Ammon's horn (tissue), 1 donor: ENCODE measurements around the gene PXK.
"Not testable (repeated sequence)": the region's sequence is repeated elsewhere in the genome, so short reads cannot be mapped to it uniquely, and the experiment has no call there.

ENCODE experiments used
- DNase-seq: peaks from one replicate; pipeline ENCODE4 v3.0.0-alpha.2; 2016; ENCODE audit warnings: low spot score

The PXK gene

GRCh38 chr3:58332575-58333188, at the start of gene PXK:
TSS of gene PXK (plus strand) at chr3:58332892. CDS start at chr3:58332989, 97 bp downstream.
- DNase-seq = peak; percentile 88

DNA sequence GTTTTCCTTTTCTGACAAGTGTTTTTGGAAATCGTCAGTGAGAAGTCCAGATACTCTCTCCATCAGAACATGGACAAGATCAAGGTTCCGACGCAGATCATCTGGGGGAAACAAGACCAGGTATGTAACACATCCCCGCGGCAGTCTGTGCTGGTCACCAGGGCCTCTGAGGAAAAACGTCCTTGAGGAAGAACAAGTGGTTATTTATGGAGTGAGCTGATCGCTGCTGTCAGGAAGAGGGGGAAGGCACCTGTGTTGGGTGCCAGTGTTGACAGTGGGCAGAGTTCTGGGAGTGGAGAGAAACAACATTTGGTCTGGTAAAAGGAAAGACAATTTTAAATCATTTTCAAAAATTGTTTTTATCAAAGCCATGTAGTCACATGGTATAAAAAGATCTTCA, 47.4 kb upstream of the PXK start:
- DNase-seq = no peak

DNA sequence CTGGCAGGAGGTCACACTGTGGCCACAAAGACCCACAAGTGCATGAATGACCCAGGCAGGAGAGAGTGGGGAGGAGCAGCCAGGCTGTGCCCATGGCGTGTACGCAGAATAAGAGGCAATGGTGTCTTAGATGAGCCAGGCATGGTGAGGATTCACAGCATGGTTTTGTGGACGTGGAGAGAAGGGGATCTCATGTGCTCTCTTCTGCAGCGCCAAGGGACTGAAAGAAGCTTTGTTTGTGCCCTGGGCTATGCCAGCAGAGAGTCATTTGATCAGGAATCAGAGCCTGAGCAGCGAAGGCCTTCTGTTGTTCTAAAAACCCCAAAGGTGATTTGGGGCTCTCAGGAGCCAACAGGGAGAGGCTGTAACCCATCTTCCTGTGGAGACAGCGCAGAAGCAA, 45.3 kb upstream of the PXK start:
- DNase-seq = peak; percentile 90

DNA sequence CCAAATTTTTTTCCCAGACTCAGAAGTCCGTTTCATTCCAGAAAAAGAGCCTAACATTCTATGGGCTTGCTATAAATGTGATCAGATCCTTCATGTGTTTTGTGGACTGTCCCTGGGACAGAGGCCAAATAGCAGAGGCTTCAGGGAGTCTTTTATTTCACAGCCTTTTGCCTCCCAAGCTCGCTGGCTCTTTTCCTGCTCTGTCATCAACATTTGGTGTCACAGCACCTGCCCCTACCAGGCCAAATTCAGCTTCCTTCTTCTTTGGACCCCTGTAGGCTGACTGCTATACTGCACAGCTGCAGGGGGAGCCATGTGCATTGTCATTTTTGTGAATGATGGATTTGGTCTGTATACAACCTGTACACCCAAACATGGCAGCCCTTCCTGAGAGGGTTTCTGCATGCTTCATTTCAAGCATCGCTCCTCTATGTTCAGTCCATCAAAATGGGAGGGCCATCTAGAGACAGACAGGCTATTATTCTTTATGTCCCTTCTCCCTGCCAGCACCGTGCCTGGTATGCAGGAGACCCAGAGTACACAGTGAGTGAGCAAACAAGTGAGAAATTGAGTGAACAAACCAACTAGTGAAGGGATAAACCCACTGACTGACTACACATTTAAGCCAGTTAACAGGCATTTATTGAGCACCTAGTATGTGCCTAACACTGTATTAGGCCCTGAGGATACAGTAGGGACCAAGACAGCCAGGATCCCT, 44.5 kb upstream of the PXK start:
- peak; percentile 38 for DNase-seq

GRCh38 chr3:58288964-58289613, 43.6 kb upstream of the PXK start:
- not testable (repeated sequence) for DNase-seq

DNA sequence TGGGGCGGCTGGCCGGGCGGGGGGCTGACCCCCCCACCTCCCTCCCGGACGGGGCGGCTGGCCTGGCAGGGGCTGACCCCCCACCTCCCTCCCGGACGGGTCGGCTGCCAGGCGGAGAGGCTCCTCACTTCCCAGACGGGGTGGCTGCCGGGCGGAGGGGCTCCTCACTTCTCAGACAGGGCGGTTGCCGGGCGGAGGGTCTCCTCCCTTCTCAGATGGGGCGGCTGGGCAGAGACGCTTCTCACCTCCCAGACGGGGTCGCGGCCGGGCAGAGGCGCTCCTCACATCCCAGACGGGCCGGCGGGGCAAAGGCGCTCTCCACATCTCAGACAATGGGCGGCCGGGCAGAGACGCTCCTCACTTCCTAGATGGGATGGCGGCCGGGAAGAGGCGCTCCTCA, 42.2 kb upstream of the PXK start:
- not testable (repeated sequence) for DNase-seq

- DNase-seq = no peak
Measured at GRCh38 chr3:58291671-58292338, 40.9 kb upstream of the PXK start.

DNA sequence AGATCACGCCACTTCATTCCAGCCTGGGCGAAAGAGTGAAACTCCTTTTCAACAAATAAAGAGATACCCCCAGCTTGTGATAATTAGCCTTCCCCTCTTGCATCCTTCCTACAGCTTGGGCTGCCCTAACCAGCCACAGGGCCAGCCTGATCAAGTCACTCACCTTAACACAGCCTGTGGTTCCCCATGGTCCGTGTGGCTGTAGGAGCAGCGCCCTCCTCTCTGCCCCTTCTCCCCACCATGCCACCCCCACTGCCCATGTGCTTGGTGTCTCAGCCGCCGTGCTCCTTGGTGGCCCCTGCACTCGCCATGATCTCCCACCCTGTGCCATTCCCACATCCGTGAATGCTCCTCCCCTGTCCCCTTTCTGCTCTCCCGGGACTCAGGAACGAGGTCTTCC, 39.8 kb upstream of the PXK start:
- DNase-seq = no peak

- peak; percentile 79 for DNase-seq
Measured at GRCh38 chr3:58293516-58293915, 39.2 kb upstream of the PXK start.

DNA sequence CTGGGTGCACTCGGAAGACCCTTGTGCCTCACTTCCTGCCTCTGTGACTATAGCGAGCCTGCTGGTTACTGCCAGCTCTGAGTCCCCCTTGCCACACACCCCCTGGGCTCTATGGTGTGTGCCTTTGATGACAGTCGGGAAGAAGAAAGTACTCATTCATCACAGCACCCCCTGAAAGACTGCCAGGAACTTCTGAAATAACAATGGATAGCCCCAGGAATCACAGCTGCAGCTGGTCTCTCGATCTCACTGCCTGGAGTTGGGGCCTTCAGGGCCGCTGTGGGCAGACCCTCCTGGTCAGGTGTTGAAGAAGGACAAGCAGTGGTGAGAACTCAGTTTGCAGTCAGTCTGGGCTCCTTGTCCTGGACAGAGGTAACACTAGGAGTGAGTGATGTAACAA, 36.4 kb upstream of the PXK start:
- peak; percentile 92 for DNase-seq

DNA sequence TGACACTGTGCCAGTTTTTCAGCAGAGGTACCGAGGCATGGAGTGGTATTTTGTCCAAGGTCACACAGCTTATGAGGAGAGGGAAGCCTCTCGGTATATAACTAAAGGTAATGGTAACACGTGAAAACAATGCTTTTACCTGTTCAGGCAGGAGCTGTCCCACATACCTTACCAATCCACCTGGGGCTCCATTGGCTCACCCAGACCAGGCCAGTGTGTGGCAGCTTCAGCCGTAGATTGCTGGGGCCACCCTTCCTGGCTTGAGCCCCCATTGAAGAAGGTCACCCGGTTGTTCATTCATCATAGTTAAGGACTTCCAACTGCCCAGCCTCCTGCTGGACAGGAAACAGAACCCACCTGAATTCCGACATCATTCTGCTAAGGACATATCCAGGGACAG, 35.8 kb upstream of the PXK start:
- no peak for DNase-seq

- no peak for DNase-seq
Measured at GRCh38 chr3:58298190-58298589, 34.5 kb upstream of the PXK start.

DNA sequence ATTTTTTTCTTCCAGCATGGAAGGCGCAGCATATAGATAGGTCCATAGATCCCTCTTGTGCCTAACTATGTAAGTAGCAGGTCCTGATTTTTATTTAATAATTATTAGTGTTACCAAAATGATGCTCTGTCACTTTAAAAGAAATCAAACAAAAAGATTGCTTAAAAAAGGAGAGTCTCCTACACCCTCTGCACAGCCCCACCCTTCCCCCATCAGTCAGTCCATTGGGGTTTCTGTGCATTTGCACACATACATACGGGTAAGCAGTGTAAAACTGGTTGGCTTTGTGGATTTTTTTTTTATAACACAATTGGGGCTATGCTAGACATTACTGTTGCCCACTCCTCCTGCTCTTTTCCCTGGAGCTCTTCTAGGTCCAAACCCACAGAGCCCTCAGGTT, 33.6 kb upstream of the PXK start:
- no peak for DNase-seq

DNA sequence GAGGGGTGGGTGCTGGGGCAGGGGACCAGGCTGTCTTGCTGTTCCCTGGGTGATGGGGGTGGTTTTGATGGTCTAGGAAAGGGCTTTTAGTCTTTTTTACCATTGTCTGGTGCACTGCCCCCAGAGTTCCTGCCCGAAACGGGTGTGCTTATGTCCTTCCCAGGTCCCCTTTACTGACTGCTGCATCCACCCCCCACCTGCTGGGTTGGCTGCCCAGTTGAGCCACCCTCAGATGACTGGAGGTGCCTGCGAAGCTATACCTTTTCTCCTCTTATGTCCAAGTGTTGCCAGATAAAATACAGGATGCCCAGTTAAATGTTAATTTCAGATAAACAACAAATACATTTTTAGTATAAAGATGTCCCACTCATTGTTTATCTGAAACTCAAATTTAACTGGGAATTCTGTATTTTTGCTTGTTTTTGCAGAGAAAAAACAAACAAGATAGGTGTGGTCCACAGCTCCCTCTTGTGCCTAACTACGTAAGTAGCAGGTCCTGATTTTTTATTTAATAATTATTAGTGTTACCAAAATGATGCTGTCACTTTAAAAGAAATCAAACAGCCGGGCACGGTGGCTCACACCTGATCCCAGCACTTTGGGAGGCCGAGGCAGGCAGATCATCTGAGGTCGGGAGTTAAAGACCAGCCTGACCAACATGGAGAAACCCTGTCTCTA, 32.7 kb upstream of the PXK start:
- DNase-seq = peak; percentile 50

- DNase-seq = peak; percentile 98
Measured at GRCh38 chr3:58305882-58306711, 26.6 kb upstream of the PXK start, which contains the start of the genes HTD2 and RPP14. TSS of gene HTD2 (plus strand) at chr3:58306520. CDS start at chr3:58317614, 11,094 bp downstream. TSS of gene RPP14 (plus strand) at chr3:58306245. CDS start at chr3:58310330, 4,085 bp downstream.

DNA sequence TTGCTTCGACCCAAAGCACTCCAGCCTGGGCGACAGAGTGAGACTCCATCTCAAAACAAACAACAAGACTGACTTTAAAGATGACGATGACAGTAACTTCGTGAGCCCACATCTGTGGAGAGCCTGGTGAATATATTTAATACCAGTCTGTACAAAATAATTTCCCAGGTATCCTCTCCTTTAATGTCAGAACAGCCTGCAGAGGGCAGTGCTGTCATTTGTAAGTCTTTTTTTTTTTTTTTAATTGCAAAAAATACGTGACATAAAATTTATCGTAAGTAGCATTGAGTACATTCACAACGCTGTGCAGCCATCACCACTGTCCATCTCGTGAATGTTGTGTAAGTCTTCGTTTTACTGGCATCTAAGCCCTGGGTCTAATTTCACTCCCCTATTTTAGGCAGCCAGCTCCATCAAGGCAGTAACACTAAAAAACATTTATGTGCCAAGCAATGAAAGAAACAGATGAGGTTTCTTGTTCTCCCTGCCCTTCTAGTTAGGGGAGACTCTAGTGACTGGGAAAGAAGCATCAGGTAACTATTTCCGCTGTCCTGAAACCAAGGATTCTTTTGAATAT, 25.0 kb upstream of the PXK start:
- DNase-seq = peak; percentile 32

GRCh38 chr3:58308728-58309127, 24.0 kb upstream of the PXK start:
- no peak for DNase-seq

DNA sequence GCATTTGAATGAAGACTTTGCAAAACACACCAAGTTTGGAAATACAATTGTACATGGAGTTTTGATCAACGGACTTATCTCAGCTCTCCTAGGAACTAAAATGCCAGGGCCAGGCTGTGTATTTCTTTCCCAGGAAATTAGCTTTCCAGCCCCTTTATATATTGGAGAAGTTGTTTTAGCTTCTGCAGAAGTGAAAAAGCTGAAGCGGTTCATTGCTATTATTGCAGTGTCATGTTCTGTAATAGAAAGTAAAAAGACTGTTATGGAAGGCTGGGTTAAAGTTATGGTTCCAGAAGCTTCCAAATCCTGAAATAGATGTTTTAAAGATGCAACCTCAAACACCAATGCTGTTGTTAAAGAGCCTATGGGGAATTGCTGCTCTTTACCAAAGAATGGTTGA, 14.9 kb upstream of the PXK start:
- DNase-seq = no peak

DNA sequence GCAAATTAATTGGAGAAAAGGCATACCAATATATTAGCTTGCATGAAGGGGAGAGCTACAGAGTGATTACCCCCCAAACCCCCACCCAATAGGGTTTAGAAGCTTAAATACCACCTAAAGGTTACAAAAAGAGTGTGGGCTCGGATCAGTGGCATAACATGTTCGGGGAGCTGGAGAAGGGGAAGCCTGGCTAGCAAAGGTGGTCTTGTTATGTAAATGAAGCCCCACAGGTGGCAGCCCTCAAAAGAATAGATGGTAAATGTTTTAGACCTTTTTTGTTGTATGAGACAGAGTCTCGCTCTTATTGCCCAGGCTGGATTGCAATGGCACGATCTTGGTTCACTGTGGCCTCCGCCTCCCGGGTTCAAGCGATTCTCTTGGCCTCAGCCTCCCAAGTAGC, 10.9 kb upstream of the PXK start:
- DNase-seq = no peak

DNA sequence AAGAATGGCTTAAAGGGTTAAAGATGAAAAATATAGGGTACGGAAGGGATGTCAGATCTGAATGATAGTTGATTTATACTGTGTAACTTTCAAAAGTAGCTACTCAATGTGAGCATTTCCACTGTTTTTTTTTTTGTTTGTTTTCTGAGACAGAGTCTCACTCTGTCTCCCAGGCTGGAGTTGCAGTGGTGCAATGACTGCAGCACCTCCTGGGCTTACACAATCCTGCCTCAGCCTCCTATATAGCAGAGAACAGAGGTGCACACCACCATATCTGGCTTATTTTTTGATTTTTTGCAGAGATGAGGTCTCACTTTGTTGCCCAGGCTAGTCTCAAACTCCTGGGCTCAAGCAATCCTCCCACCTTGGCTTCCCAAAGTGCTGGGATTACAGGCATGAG, 9.9 kb upstream of the PXK start:
- no peak for DNase-seq
